Esophagus muscularis mucosa (tissue), 4 donors: ENCODE data around the gene UTP18. TPM values are rescaled to one million over a fixed set of nuclear protein-coding genes. Genes with fewer than 3 reads are reported as not detected.

ENCODE experiments used
- DNase-seq: peaks from one replicate; pipeline ENCODE4 v3.0.0-alpha.2; 2017; ENCODE audit errors: extremely low spot score
- H3K27ac ChIP-seq, 4 donors: fragments of 200-600 bp; sonication (generic); replicated peaks in 1 of 4; 1 replicate in 3 of 4; 2 replicates in 1 of 4; pipeline ENCODE4 v1.5.1; 2016 to 2019; ENCODE audit warnings: mild to moderate bottlenecking in 1 of 4
- H3K27me3 ChIP-seq, 4 donors: fragments of 200-600 bp; sonication (generic); one replicate each; pipeline versions ENCODE4 v1.5.1 to v1.6.0; 2016 to 2019
- H3K36me3 ChIP-seq, 4 donors: fragments of 200-600 bp; sonication (generic); one replicate each; pipeline ENCODE4 v1.5.1; 2016 to 2019
- H3K4me1 ChIP-seq, 4 donors: fragments of 200-600 bp; sonication (generic); one replicate each; pipeline ENCODE4 v1.5.1; 2016 to 2019
- H3K4me3 ChIP-seq, 4 donors: fragments of 200-600 bp; sonication (generic); 1 replicate in 2 of 4; 2 replicates in 2 of 4; pipeline ENCODE4 v1.5.1; 2016 to 2019; ENCODE audit warnings: mild to moderate bottlenecking in 4 of 4, moderate library complexity in 1 of 4
- H3K9me3 ChIP-seq, 4 donors: fragments of 200-600 bp; sonication (generic); 1 replicate in 3 of 4; 2 replicates in 1 of 4; pipeline ENCODE4 v1.5.1; 2016 to 2019
- EP300 ChIP-seq: sonication (generic); formaldehyde crosslinking; IDR thresholded peaks from one replicate; pipeline ENCODE4 v1.6.1; 2017; ENCODE audit warnings: antibody characterized with exemption
- POLR2A ChIP-seq: fragments of 450-650 bp; IDR thresholded peaks from one replicate; pipeline ENCODE4 v1.6.1; 2017; ENCODE audit warnings: antibody characterized with exemption, moderate library complexity, mild to moderate bottlenecking, low read depth
- POLR2AphosphoS5 ChIP-seq, 2 donors: sonication (generic); formaldehyde crosslinking; IDR thresholded peaks; one replicate each; pipeline ENCODE4 v1.6.1; 2017; ENCODE audit warnings: antibody characterized with exemption in 2 of 2
- WGBS: methylation state at CpG from one replicate; pipeline ENCODE4 v1.1.5; 2018; 5-methylcytosine and 5-hydroxymethylcytosine counted together
- intact Hi-C: fragments of 100-400 bp; cut with DNase I; formaldehyde crosslinking; loops from one replicate; pipeline ENCODE4 v1.15.1; 2023
- total RNA-seq, 4 donors: library from RNA; depleted of rRNA; stranded (reverse); fragments of >200 nt; gene quantifications; one replicate each; pipeline versions ENCODE4 v1.1.0 to v1.2.1, GENCODE V29; 2016
- TF ChIP-seq, protein P1 (sequence below), 3 experiments: fragments of 200-600 bp in 2 of 3; fragments of 450-650 bp in 1 of 3; sonication (generic) in 2 of 3; IDR thresholded peaks; one replicate each; pipeline ENCODE4 v1.5.1; 2017 to 2019; ENCODE audit warnings: antibody characterized with exemption in 3 of 3, mild to moderate bottlenecking in 2 of 3, moderate library complexity in 1 of 3

Gene UTP18
- total RNA-seq, 4 donors from 2014 or later = 17.9 to 29.3 (median 21.1) TPM

DNA sequence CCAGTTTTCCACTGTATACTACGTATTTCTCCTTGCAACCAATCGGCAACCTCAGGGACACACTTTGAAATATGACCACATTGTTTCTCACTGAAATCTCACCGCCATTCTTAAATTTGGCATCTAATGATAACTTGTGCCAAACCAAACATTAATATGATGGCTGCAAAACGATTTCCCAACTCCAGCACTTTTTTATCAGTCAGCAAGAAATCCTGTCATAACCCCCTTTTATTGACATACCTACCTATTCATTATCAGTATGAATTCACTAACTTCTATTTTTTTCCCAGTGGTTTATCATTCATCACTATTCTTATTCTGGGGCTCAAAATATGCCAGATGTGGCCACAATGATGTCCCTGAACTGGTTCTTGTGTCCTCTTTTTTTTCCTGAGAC, 16.3 kb upstream of the UTP18 start:
- Histone ChIP-seq H3K4me3 (no peak overlapping the region), H3K27me3 (no peaks in the 10 kb centered on the region), H3K9me3 (no peaks in the 10 kb centered on the region), H3K36me3 (no peaks in the 10 kb centered on the region), H3K4me1 (no peaks in the 10 kb centered on the region), H3K27ac (no peak overlapping the region)
- WGBS = 86% methylated on average over 4 of the region's 4 CpGs
- no peak for DNase-seq
- TF ChIP-seq, protein P1, sequence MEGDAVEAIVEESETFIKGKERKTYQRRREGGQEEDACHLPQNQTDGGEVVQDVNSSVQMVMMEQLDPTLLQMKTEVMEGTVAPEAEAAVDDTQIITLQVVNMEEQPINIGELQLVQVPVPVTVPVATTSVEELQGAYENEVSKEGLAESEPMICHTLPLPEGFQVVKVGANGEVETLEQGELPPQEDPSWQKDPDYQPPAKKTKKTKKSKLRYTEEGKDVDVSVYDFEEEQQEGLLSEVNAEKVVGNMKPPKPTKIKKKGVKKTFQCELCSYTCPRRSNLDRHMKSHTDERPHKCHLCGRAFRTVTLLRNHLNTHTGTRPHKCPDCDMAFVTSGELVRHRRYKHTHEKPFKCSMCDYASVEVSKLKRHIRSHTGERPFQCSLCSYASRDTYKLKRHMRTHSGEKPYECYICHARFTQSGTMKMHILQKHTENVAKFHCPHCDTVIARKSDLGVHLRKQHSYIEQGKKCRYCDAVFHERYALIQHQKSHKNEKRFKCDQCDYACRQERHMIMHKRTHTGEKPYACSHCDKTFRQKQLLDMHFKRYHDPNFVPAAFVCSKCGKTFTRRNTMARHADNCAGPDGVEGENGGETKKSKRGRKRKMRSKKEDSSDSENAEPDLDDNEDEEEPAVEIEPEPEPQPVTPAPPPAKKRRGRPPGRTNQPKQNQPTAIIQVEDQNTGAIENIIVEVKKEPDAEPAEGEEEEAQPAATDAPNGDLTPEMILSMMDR (IDR thresholded peaks at IDR 0.05) = no peak
- TF ChIP-seq EP300 (no peak), POLR2AphosphoS5 (IDR thresholded peaks at IDR 0.05) (no peak)
- intact Hi-C loops = no loop called here

GRCh38 chr17:51245535-51245934, 14.8 kb upstream of the UTP18 start:
- H3K4me3 ChIP-seq = no peak overlapping the region
- no peaks in the 10 kb centered on the region for H3K36me3 ChIP-seq
- intact Hi-C loops = no loop called here
- whole genome bisulfite sequencing = 100% methylated on average over 1 of the region's 1 CpG
- DNase-seq = no peak
- H3K4me1 ChIP-seq = no peaks in the 10 kb centered on the region
- H3K9me3 ChIP-seq = no peaks in the 10 kb centered on the region
- H3K27me3 ChIP-seq = no peaks in the 10 kb centered on the region
- no peak overlapping the region for H3K27ac ChIP-seq
- no peak for TF ChIP-seq EP300
- TF ChIP-seq POLR2AphosphoS5 (IDR thresholded peaks at IDR 0.05) = no peak
- TF ChIP-seq, protein P1 (IDR thresholded peaks at IDR 0.05) = no peak
- no peak for TF ChIP-seq POLR2A

DNA sequence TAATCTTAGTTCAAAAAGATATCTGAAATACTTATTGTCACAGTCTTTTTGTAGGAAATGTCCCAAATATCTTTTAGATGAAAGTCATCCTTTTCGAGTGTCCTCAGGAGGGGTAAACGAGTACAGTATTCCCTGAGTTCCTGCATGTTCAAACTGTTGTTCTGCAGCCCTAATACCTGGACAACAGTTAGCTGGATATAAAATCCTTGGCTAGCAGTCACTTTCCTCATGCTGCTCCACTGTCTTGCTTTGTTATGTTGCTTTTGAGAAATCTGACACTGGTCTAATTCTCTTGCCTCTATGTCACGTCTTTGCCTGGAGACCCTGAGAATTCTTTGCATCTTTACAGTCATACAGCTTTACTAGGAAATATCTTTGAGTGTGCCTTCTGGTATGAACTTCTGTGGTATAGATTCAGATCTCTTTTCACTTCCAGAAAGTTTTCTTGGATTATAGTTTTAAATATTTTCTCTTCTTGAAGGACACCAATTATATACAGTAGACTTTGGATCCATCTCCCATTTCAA, 10.0 kb upstream of the UTP18 start:
- no peaks in the 10 kb centered on the region for H3K27me3 ChIP-seq
- H3K9me3 ChIP-seq = no peaks in the 10 kb centered on the region
- H3K27ac ChIP-seq = no peak overlapping the region
- WGBS = 94% methylated on average over 3 of the region's 3 CpGs
- H3K36me3 ChIP-seq = peaks cover 0 to 28% (median 13%) of the 10 kb centered on the region in 4 donors
- H3K4me1 ChIP-seq = peaks cover 0 to 15% (median 7%) of the 10 kb centered on the region in 4 donors
- intact Hi-C loops = no loop called here
- no peak for TF ChIP-seq POLR2A
- TF ChIP-seq EP300 = no peak
- TF ChIP-seq, protein P1 (IDR thresholded peaks at IDR 0.05) = no peak
- no peak overlapping the region for H3K4me3 ChIP-seq
- no peak for DNase-seq

- no peak for TF ChIP-seq POLR2A
- TF ChIP-seq, protein P1 (IDR thresholded peaks at IDR 0.05) = no peak
- TF ChIP-seq EP300 = no peak
- TF ChIP-seq POLR2AphosphoS5 (IDR thresholded peaks at IDR 0.05) = no peak
- intact Hi-C loops = no loop called here
Measured at GRCh38 chr17:51251010-51251409, 9.3 kb upstream of the UTP18 start.

DNA sequence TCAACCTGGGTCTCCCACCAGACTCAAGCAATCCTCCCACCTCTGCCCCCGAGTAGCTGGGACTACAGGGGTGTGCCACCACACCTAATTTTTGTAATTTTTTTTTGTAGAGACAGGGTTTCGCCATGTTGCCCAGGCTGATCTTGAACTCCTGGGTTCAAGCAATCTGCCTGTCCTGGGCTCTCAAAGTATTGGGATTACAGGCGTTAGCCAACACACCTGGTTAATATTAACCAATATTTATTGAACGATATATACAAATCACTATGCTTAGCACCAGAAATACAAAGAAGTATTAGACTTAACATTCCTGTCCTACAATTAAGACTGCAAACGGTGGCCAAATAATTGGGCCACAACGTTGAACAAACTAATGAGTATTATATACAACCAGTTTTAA, 4.7 kb upstream of the UTP18 start:
- H3K27ac ChIP-seq = no peak overlapping the region
- WGBS = 85% methylated on average over 6 of the region's 6 CpGs
- TF ChIP-seq EP300 (no peak), POLR2AphosphoS5 (IDR thresholded peaks at IDR 0.05) (no peak), POLR2A (no peak)
- TF ChIP-seq, protein P1 (IDR thresholded peaks at IDR 0.05) = no peak
- no peak for DNase-seq
- peaks cover 28 to 54% (median 47%) of the 10 kb centered on the region in 4 donors for H3K4me1 ChIP-seq
- intact Hi-C loops = no loop called here
- H3K27me3 ChIP-seq = no peaks in the 10 kb centered on the region
- peaks cover 0 to 28% (median 19%) of the 10 kb centered on the region in 4 donors for H3K36me3 ChIP-seq
- no peak overlapping the region for H3K4me3 ChIP-seq
- no peaks in the 10 kb centered on the region for H3K9me3 ChIP-seq

More at GRCh38 chr17:51251010-51251409, 9.3 kb upstream of the UTP18 start:
- H3K27ac ChIP-seq = no peak overlapping the region
- H3K9me3 ChIP-seq = no peaks in the 10 kb centered on the region
- H3K4me1 ChIP-seq = peaks cover 0 to 21% (median 13%) of the 10 kb centered on the region in 4 donors
- no peak for DNase-seq
- H3K4me3 ChIP-seq = no peak overlapping the region
- H3K36me3 ChIP-seq = peaks cover 0 to 28% (median 17%) of the 10 kb centered on the region in 4 donors
- H3K27me3 ChIP-seq = no peaks in the 10 kb centered on the region
